Measurements from ENCODE around the gene PPP1R11. TPM values are rescaled to one million over a fixed set of nuclear protein-coding genes. Genes with fewer than 3 reads are reported as not detected.

The PPP1R11 gene
- total and polyA plus RNA-seq, 2 experiments from 2014 or later, result 19.6 to 26.6 TPM

Small RNAs within 50 kb of the gene (small RNA-seq; reads per million reads assigned to genes)
- gene RF02218 (ENCODE audit: low replicate concordance) (not detected), gene RF02219 (ENCODE audit: low replicate concordance) (not detected), gene RF02220 (ENCODE audit: low replicate concordance) (not detected)

Other genes with a start within 250 kb of the PPP1R11 start
- gene HLA-G, start 239.4 kb upstream of the PPP1R11 start, total RNA-seq (2014; rRNA removed; shearing (Covaris generic)), result 1.5 and 2.8 TPM in 2 replicates
- 2.5 and 2.6 TPM in 2 replicates for gene HLA-G, start 239.4 kb upstream of the PPP1R11 start, polyA plus RNA-seq (2016; fragmentation: Nextera tagmentation; extraction: Ambion mirVana)
- gene HLA-A, start 124.7 kb upstream of the PPP1R11 start, total RNA-seq (2014; rRNA removed; shearing (Covaris generic)), result 173 and 203 TPM in 2 replicates
- gene HLA-A, start 124.7 kb upstream of the PPP1R11 start, polyA plus RNA-seq (2016; fragmentation: Nextera tagmentation; extraction: Ambion mirVana), result 170 and 180 TPM in 2 replicates
- 28.1 and 30.1 TPM in 2 replicates for gene POLR1H, start 5.9 kb upstream of the PPP1R11 start, total RNA-seq (2014; rRNA removed; shearing (Covaris generic))
- gene POLR1H, start 5.9 kb upstream of the PPP1R11 start, polyA plus RNA-seq (2016; fragmentation: Nextera tagmentation; extraction: Ambion mirVana), result 89.4 and 93.6 TPM in 2 replicates
- gene RNF39, start 8.6 kb downstream of the PPP1R11 start, total RNA-seq (2014; rRNA removed; shearing (Covaris generic)), result 0.85 and 0.94 TPM in 2 replicates
- gene RNF39, start 8.6 kb downstream of the PPP1R11 start, polyA plus RNA-seq (2016; fragmentation: Nextera tagmentation; extraction: Ambion mirVana), result 0.50 and 1.1 TPM in 2 replicates
- not detected in 2 replicates for gene TRIM31, start 45.9 kb downstream of the PPP1R11 start, total RNA-seq (2014; rRNA removed; shearing (Covaris generic))
- gene TRIM31, start 45.9 kb downstream of the PPP1R11 start, polyA plus RNA-seq (2016; fragmentation: Nextera tagmentation; extraction: Ambion mirVana), result 0.10 and 0.26 TPM in 2 replicates
- not detected in 2 replicates for gene TRIM40, start 68.9 kb downstream of the PPP1R11 start, total RNA-seq (2014; rRNA removed; shearing (Covaris generic))
- not detected in 2 replicates for gene TRIM40, start 68.9 kb downstream of the PPP1R11 start, polyA plus RNA-seq (2016; fragmentation: Nextera tagmentation; extraction: Ambion mirVana)
- 0.31 TPM in 1 of 2 replicates, not detected in the other for gene TRIM10, start 94.0 kb downstream of the PPP1R11 start, total RNA-seq (2014; rRNA removed; shearing (Covaris generic))
- gene TRIM10, start 94.0 kb downstream of the PPP1R11 start, polyA plus RNA-seq (2016; fragmentation: Nextera tagmentation; extraction: Ambion mirVana), result not detected in 2 replicates
- gene TRIM15, start 96.3 kb downstream of the PPP1R11 start, total RNA-seq (2014; rRNA removed; shearing (Covaris generic)), result 0.23 and 1.0 TPM in 2 replicates
- gene TRIM15, start 96.3 kb downstream of the PPP1R11 start, polyA plus RNA-seq (2016; fragmentation: Nextera tagmentation; extraction: Ambion mirVana), result 0.21 and 0.26 TPM in 2 replicates
- gene TRIM26, start 146.2 kb downstream of the PPP1R11 start, total RNA-seq (2014; rRNA removed; shearing (Covaris generic)), result 31.0 and 38.0 TPM in 2 replicates
- 9.9 and 11.0 TPM in 2 replicates for gene TRIM26, start 146.2 kb downstream of the PPP1R11 start, polyA plus RNA-seq (2016; fragmentation: Nextera tagmentation; extraction: Ambion mirVana)